ENCODE results near the gene FAM174A. TPM values are rescaled to one million over a fixed set of nuclear protein-coding genes. Genes with fewer than 3 reads are reported as not detected.

Gene FAM174A
- total RNA-seq, 1 donor, result 20.3 TPM

- peak; percentile 50 for DNase-seq (ENCODE audit: low read depth)
- TF ChIP-seq CTCF (IDR thresholded peaks at IDR 0.05; ENCODE audit: insufficient read depth, low read depth, low read length), result peak; percentile 75
Observed at GRCh38 chr5:100623719-100624118, 88.5 kb downstream of the FAM174A start.

GRCh38 chr5:100634937-100635534 lies 99.9 kb downstream of the FAM174A start:
- H3K4me3 ChIP-seq (ENCODE audit: low read depth, low read length), result no peak overlapping the region
- TF ChIP-seq CTCF (IDR thresholded peaks at IDR 0.05; ENCODE audit: insufficient read depth, low read depth, low read length), result no peak
- DNase-seq (ENCODE audit: low read depth), result peak; percentile 55

More at GRCh38 chr5:100623719-100624118, 88.5 kb downstream of the FAM174A start:
- H3K4me3 ChIP-seq (ENCODE audit: low read depth, low read length), result no peak overlapping the region

All from fibroblast of villous mesenchyme (primary cell).